Upper lobe of left lung (tissue), 4 donors: ENCODE measurements around the gene AP3S2.

ENCODE experiments used
- EP300 ChIP-seq, 4 donors: sonication (generic); formaldehyde crosslinking; IDR thresholded peaks; one replicate each; pipeline ENCODE4 v1.5.1; 2017; ENCODE audit warnings: antibody characterized with exemption in 4 of 4, control low read depth in 2 of 4
- TF ChIP-seq, protein P1 (sequence below), 6 experiments: fragments of 450-650 bp in 4 of 6; fragments of 200-600 bp in 2 of 6; sonication (generic) in 2 of 6; IDR thresholded peaks; one replicate each; pipeline ENCODE4 v1.5.1; 2016 to 2019; ENCODE audit warnings: antibody characterized with exemption in 6 of 6

DNA sequence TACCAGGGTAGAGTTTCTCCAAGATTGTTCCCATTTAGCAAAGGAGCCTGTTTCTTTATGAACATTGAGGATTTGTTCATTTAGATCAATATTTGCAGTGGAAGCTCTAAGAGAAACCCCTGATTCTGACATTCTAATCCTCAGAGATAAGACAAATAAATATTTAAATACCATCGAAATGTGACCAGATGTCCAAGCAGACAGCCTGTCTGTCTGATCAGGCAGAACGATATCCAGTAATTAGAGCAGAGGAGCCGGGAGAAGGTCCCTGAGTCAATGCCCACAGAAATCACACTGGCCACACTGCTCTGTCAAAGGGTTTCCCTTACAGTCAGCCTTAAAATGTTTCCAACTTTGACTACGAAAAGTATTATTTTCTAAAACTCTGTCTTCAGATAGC lies 34.6 kb upstream of the AP3S2 start:
- TF ChIP-seq, protein P1, sequence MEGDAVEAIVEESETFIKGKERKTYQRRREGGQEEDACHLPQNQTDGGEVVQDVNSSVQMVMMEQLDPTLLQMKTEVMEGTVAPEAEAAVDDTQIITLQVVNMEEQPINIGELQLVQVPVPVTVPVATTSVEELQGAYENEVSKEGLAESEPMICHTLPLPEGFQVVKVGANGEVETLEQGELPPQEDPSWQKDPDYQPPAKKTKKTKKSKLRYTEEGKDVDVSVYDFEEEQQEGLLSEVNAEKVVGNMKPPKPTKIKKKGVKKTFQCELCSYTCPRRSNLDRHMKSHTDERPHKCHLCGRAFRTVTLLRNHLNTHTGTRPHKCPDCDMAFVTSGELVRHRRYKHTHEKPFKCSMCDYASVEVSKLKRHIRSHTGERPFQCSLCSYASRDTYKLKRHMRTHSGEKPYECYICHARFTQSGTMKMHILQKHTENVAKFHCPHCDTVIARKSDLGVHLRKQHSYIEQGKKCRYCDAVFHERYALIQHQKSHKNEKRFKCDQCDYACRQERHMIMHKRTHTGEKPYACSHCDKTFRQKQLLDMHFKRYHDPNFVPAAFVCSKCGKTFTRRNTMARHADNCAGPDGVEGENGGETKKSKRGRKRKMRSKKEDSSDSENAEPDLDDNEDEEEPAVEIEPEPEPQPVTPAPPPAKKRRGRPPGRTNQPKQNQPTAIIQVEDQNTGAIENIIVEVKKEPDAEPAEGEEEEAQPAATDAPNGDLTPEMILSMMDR (IDR thresholded peaks at IDR 0.05) = no peak
- no peak for TF ChIP-seq EP300 (IDR thresholded peaks at IDR 0.05)
